ENCODE measurements around the gene SH3PXD2B.

SH3PXD2B gene

GRCh38 chr5:172339264-172340180, 114.8 kb downstream of the SH3PXD2B start:
- TF ChIP-seq, protein P1, sequence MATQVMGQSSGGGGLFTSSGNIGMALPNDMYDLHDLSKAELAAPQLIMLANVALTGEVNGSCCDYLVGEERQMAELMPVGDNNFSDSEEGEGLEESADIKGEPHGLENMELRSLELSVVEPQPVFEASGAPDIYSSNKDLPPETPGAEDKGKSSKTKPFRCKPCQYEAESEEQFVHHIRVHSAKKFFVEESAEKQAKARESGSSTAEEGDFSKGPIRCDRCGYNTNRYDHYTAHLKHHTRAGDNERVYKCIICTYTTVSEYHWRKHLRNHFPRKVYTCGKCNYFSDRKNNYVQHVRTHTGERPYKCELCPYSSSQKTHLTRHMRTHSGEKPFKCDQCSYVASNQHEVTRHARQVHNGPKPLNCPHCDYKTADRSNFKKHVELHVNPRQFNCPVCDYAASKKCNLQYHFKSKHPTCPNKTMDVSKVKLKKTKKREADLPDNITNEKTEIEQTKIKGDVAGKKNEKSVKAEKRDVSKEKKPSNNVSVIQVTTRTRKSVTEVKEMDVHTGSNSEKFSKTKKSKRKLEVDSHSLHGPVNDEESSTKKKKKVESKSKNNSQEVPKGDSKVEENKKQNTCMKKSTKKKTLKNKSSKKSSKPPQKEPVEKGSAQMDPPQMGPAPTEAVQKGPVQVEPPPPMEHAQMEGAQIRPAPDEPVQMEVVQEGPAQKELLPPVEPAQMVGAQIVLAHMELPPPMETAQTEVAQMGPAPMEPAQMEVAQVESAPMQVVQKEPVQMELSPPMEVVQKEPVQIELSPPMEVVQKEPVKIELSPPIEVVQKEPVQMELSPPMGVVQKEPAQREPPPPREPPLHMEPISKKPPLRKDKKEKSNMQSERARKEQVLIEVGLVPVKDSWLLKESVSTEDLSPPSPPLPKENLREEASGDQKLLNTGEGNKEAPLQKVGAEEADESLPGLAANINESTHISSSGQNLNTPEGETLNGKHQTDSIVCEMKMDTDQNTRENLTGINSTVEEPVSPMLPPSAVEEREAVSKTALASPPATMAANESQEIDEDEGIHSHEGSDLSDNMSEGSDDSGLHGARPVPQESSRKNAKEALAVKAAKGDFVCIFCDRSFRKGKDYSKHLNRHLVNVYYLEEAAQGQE (IDR thresholded peaks at IDR 0.05; ENCODE audit: low read depth), result no peak
- TF ChIP-seq CEBPB (IDR thresholded peaks at IDR 0.05) (no peak), EGR1 (IDR thresholded peaks at IDR 0.05) (no peak), NFIC (IDR thresholded peaks at IDR 0.05) (no peak)

DNA sequence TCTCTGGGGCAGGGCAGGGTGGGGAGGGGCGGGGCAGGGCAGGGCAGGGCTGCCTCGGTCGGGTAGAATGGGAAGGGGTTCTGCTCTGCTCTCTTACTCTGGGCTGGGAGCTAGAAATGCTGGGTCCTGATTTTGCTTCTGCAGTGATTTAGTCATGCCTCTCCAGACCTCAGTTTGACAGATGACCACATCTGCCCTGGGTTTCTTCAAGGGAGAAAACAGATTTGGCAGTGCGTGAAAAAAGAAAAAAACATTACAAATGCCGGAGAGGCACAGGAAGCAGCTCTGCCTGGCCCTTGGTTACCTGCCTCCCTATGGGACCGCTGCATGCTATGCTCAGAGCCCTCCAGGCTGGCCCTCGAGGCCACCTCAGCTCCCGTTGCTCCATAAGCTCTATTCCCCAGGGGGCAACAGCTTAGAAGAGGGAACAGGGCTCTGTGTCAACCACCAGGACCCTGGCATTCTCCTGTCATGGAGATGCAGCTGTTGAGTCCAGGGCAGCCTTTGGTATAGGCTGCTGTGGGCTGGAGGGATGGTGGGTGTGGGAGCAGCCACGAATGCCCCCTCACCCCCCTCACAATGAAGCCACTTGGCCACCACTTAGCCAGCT, 117.5 kb downstream of the SH3PXD2B start:
- TF ChIP-seq RAD21 (IDR thresholded peaks at IDR 0.05; ENCODE audit: low read depth), result no peak
- no peak for TF ChIP-seq NFIC (IDR thresholded peaks at IDR 0.05)
- TF ChIP-seq ZBTB7A (IDR thresholded peaks at IDR 0.05; ENCODE audit: low read depth), result no peak
- TF ChIP-seq, protein P1 (IDR thresholded peaks at IDR 0.05; ENCODE audit: low read depth), result no peak
- TF ChIP-seq USF1 (IDR thresholded peaks at IDR 0.05), result no peak
- TF ChIP-seq, protein P2, sequence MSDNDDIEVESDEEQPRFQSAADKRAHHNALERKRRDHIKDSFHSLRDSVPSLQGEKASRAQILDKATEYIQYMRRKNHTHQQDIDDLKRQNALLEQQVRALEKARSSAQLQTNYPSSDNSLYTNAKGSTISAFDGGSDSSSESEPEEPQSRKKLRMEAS (IDR thresholded peaks at IDR 0.05), result no peak
- no peak for TF ChIP-seq TEAD4 (IDR thresholded peaks at IDR 0.05)
- TF ChIP-seq EP300 (IDR thresholded peaks at IDR 0.05; ENCODE audit: borderline replicate concordance), result no peak
- no peak for TF ChIP-seq FOXM1 (IDR thresholded peaks at IDR 0.05; ENCODE audit: borderline replicate concordance, low read depth)
- no peak for TF ChIP-seq CREB1 (IDR thresholded peaks at IDR 0.05; ENCODE audit: low read depth)
- no peak for TF ChIP-seq CEBPB (IDR thresholded peaks at IDR 0.05)
- no peak for TF ChIP-seq EGR1 (IDR thresholded peaks at IDR 0.05)
- TF ChIP-seq TCF12 (IDR thresholded peaks at IDR 0.05; ENCODE audit: low read depth), result no peak
- no peak for TF ChIP-seq YY1 (IDR thresholded peaks at IDR 0.05; ENCODE audit: low read depth)
- no peak for TF ChIP-seq TAF1 (IDR thresholded peaks at IDR 0.05; ENCODE audit: low read depth)

DNA sequence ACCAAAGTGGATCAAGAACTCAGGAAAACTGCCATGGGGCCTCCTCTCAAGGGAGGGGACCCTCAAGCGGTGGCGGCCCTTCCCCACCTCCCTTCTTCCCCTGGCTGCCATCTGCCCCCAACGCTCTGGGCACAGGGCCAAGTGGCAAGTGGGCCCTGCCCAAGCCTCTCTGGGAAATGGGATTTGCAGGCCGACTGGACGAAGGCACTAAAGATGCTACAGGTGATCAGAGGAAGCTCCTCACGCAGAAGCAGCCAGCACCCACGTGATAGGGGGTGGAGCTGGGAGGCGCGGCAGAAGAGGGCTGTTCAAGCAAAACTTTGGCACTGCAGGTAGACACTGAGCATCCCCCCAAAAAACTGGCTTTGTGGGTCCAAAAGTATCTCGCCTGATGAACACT, 118.1 kb downstream of the SH3PXD2B start:
- TF ChIP-seq, protein P2 (IDR thresholded peaks at IDR 0.05), result no peak
- no peak for TF ChIP-seq USF1 (IDR thresholded peaks at IDR 0.05)
- TF ChIP-seq, protein P1 (IDR thresholded peaks at IDR 0.05; ENCODE audit: low read depth), result no peak
- TF ChIP-seq FOXM1 (IDR thresholded peaks at IDR 0.05; ENCODE audit: borderline replicate concordance, low read depth), result no peak
- no peak for TF ChIP-seq TCF12 (IDR thresholded peaks at IDR 0.05; ENCODE audit: low read depth)
- TF ChIP-seq RAD21 (IDR thresholded peaks at IDR 0.05; ENCODE audit: low read depth), result no peak
- no peak for TF ChIP-seq CEBPB (IDR thresholded peaks at IDR 0.05)
- TF ChIP-seq NFIC (IDR thresholded peaks at IDR 0.05), result no peak
- TF ChIP-seq EGR1 (IDR thresholded peaks at IDR 0.05), result no peak
- no peak for TF ChIP-seq ZBTB7A (IDR thresholded peaks at IDR 0.05; ENCODE audit: low read depth)
- TF ChIP-seq TAF1 (IDR thresholded peaks at IDR 0.05; ENCODE audit: low read depth), result no peak
- no peak for TF ChIP-seq CREB1 (IDR thresholded peaks at IDR 0.05; ENCODE audit: low read depth)
- no peak for TF ChIP-seq TEAD4 (IDR thresholded peaks at IDR 0.05)
- TF ChIP-seq EP300 (IDR thresholded peaks at IDR 0.05; ENCODE audit: borderline replicate concordance), result no peak
- no peak for TF ChIP-seq YY1 (IDR thresholded peaks at IDR 0.05; ENCODE audit: low read depth)

DNA sequence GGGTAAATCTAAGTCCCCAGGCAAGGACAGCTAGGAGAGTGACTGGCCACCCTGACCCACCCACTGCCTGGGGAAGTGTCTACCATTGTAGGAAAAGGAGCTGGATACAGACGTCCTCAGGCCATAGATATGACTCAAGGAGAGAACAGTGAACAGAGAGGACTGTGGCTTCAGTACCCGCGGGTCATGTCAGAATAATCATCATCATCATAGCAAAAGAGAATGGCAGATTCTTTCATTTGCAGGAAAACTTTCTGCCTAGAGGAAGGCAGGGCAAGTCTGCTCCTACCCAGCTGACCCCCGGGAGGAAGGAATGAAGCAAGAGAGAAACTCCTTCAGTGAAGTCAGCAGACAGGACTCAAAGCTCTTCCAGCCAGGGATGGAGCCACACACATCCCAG, 118.6 kb downstream of the SH3PXD2B start:
- TF ChIP-seq TCF12 (IDR thresholded peaks at IDR 0.05; ENCODE audit: low read depth), result no peak
- no peak for TF ChIP-seq RAD21 (IDR thresholded peaks at IDR 0.05; ENCODE audit: low read depth)
- TF ChIP-seq, protein P2 (IDR thresholded peaks at IDR 0.05), result no peak
- no peak for TF ChIP-seq YY1 (IDR thresholded peaks at IDR 0.05; ENCODE audit: low read depth)
- TF ChIP-seq TEAD4 (IDR thresholded peaks at IDR 0.05), result no peak
- no peak for TF ChIP-seq EP300 (IDR thresholded peaks at IDR 0.05; ENCODE audit: borderline replicate concordance)
- no peak for TF ChIP-seq TAF1 (IDR thresholded peaks at IDR 0.05; ENCODE audit: low read depth)
- no peak for TF ChIP-seq ZBTB7A (IDR thresholded peaks at IDR 0.05; ENCODE audit: low read depth)
- no peak for TF ChIP-seq EGR1 (IDR thresholded peaks at IDR 0.05)
- TF ChIP-seq FOXM1 (IDR thresholded peaks at IDR 0.05; ENCODE audit: borderline replicate concordance, low read depth), result no peak
- no peak for TF ChIP-seq CREB1 (IDR thresholded peaks at IDR 0.05; ENCODE audit: low read depth)
- TF ChIP-seq CEBPB (IDR thresholded peaks at IDR 0.05), result no peak
- no peak for TF ChIP-seq NFIC (IDR thresholded peaks at IDR 0.05)
- no peak for TF ChIP-seq USF1 (IDR thresholded peaks at IDR 0.05)
